Stimulated activated CD8-positive, alpha-beta memory T cell treated with anti-CD3 and anti-CD28 coated beads, Interleukin-4, amount 100 ng/mL, for 1 hour (primary cell): ENCODE measurements around the gene ANTXR1.

Experiments
- DNase-seq, 2 donors: peaks; one replicate each; pipeline ENCODE4 v3.0.0-alpha.2; 2020; ENCODE audit warnings: low read depth in 2 of 2, low spot score in 1 of 2

Gene ANTXR1

GRCh38 chr2:69013142-69013839, at the start of gene ANTXR1:
ANTXR1 (plus strand) TSS chr2:69013179; CDS start chr2:69013500, 321 bp downstream.
- no peak for DNase-seq

GRCh38 chr2:68964282-68964681, 48.7 kb upstream of the ANTXR1 start:
- no peak for DNase-seq

- no peak for DNase-seq
Observed at GRCh38 chr2:68968221-68968620, 44.8 kb upstream of the ANTXR1 start.

GRCh38 chr2:68969736-68970490, 43.1 kb upstream of the ANTXR1 start:
- DNase-seq: no peak

GRCh38 chr2:68970566-68971265, 42.3 kb upstream of the ANTXR1 start:
- DNase-seq: no peak

- DNase-seq: no peak
Observed at GRCh38 chr2:68971591-68972231, 41.3 kb upstream of the ANTXR1 start.

- no peak for DNase-seq
Observed at GRCh38 chr2:68974251-68974650, 38.7 kb upstream of the ANTXR1 start, which contains the start of gene GKN1. GKN1 (plus strand) TSS chr2:68974636; CDS start chr2:68974678, 42 bp downstream.

- no peak for DNase-seq
Observed at GRCh38 chr2:68974946-68975665, 37.9 kb upstream of the ANTXR1 start.

GRCh38 chr2:68975844-68976243, 37.1 kb upstream of the ANTXR1 start:
- DNase-seq: no peak

- no peak for DNase-seq
Observed at GRCh38 chr2:68977453-68977852, 35.5 kb upstream of the ANTXR1 start.

- no peak for DNase-seq
Observed at GRCh38 chr2:68978098-68978497, 34.9 kb upstream of the ANTXR1 start.

GRCh38 chr2:68980956-68981355, 32.0 kb upstream of the ANTXR1 start:
- DNase-seq: no peak

GRCh38 chr2:68987021-68987503, 25.9 kb upstream of the ANTXR1 start:
- no peak for DNase-seq

- DNase-seq: no peak
Observed at GRCh38 chr2:68989035-68989434, 23.9 kb upstream of the ANTXR1 start.

- DNase-seq: no peak
Observed at GRCh38 chr2:68992341-68992740, 20.6 kb upstream of the ANTXR1 start.

GRCh38 chr2:68992933-68993332, 20.0 kb upstream of the ANTXR1 start:
- DNase-seq: no peak

- no peak for DNase-seq
Observed at GRCh38 chr2:68993660-68994059, 19.3 kb upstream of the ANTXR1 start.

- DNase-seq: no peak
Observed at GRCh38 chr2:68994864-68995263, 18.1 kb upstream of the ANTXR1 start.

- no peak for DNase-seq
Observed at GRCh38 chr2:68995916-68996315, 17.1 kb upstream of the ANTXR1 start.

GRCh38 chr2:68997401-68997800, 15.6 kb upstream of the ANTXR1 start:
- no peak for DNase-seq

- DNase-seq: no peak
Observed at GRCh38 chr2:69001879-69002278, 11.1 kb upstream of the ANTXR1 start.
